GM19467 (cell line): ENCODE data around the gene NUP42.
A peak's percentile ranks its signal among the peaks of the same experiment; 100 is the strongest.
"Not testable (repeated sequence)": the region's sequence is repeated elsewhere in the genome, so short reads cannot be mapped to it uniquely, and the experiment has no call there.

ENCODE experiments used
- ATAC-seq: cut with Tn5 transposase; IDR thresholded peaks from one replicate; pipeline ENCODE4 v1.9.1; 2021; ENCODE audit warnings: mild to moderate bottlenecking, moderate library complexity; ENCODE audit not compliant: unreplicated experiment

NUP42 gene, protein sequence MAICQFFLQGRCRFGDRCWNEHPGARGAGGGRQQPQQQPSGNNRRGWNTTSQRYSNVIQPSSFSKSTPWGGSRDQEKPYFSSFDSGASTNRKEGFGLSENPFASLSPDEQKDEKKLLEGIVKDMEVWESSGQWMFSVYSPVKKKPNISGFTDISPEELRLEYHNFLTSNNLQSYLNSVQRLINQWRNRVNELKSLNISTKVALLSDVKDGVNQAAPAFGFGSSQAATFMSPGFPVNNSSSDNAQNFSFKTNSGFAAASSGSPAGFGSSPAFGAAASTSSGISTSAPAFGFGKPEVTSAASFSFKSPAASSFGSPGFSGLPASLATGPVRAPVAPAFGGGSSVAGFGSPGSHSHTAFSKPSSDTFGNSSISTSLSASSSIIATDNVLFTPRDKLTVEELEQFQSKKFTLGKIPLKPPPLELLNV

DNA sequence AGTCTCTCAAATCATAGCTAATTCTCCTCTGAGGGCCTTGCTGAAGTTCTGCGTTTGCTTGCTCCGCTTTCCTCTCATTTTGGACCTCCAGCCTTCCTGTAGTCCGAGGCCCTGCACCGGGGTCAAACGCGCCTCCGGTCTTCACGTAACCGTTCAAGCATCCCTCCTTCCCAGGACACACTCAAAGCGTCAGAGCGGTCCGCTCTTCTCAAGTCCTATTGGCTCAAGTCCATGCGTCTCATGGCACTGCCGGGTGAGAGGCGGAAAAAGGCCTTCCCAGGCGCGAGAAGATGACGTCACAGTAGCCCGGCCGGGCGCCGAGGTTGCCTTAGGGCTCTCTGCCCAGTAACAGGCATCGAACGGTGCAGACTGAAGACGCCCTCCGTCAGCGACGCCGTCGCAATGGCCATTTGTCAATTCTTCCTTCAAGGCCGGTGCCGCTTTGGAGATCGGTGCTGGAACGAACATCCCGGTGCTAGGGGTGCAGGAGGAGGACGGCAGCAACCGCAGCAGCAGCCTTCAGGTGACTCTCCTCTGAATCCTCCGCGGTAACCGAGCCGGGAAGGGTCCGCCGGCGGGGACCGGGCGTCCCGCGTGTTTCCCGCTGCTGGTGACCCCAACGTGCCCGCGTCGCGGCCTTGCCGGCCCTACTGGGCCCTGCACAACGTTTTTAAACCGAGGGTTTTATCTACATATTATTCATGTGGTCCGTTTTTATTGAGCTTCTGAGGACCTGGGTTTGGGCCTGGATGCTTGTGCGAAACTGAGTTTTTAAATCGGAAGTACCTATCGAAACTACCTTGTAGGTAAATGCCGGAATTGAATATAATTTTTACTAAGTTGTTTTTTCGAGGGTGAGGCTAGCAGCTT lies at the start of gene NUP42:
Gene NUP42 (plus strand): TSS at position 365 of the 870 bp plus-strand sequence. CDS start 38 bp downstream, at position 403.
- peak; percentile 97 for ATAC-seq

DNA sequence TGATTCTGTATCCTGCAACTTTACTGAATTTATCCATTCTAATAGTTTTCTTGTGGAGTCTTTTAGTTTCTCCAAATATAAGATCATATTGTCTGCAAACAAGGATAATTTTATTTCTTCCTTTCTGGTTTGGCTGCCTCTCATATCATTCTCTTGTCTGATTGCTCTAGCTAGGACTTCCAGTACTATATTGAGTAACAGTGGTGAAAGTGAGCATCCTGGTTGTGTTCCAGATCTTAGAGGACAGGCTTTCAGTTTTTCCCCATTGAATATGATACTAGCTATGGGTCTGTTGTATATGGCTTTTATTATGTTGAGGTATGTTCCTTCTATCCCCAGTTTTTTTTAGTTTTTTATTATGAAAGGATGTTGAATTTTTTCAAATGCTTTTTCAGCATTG lies 48.1 kb upstream of the NUP42 start:
- ATAC-seq: no peak

DNA sequence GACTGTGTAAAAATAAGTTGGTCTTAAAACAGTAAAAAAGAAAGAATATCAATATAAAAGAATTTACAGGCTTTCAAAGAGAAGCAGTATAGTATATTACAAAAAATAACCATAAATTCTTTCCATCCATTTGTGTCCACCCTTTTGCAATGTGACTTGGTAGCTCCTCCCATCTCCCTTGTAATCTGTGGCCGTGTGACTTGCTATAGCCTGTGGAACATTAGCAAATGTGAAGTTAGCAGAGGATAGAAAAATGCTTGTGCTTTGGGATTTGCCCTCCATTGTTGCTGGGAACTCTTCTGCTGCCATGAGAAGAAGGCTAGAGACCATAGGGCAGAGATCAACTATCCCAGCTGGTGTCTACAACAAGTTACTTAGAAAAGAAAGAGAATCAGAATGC lies 46.1 kb upstream of the NUP42 start:
- ATAC-seq: no peak

DNA sequence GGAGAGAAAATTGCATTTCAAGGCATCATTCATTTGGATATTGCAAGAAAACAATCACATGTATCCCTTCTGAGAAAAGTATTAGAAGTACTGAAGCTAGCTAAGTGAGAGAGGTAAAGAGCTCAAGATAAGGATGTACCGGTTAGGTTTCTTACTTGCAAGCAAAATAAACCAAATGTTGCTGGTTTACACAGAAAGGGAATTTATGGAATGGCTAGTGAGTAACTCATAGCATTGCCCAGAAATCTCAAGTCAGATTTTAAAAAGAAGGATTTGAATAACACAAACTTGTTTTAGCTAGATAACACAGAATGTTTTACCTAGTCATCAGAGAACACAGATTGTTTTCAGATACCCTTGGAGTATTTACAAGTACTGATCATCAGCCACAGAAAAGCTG lies 45.6 kb upstream of the NUP42 start:
- no peak for ATAC-seq

DNA sequence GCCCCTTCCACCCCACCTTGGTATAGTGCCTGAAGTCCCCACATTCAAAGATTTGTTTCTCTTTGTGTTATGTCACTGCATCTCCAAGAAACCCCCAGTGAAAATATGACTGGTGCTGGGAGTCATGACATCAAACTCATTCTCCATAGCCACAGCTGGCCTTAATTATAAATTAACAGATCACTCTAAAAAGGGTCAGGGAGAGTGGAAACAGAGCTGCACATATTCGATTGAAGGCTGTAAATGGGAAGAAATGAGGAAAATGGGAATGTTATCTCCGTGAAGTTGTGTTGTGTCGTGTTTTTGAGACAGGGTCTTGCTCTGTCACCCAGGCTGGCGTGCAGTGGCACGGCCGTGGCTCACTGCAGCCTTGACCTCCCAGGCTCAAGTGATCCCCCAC lies 24.2 kb upstream of the NUP42 start:
- no peak for ATAC-seq

DNA sequence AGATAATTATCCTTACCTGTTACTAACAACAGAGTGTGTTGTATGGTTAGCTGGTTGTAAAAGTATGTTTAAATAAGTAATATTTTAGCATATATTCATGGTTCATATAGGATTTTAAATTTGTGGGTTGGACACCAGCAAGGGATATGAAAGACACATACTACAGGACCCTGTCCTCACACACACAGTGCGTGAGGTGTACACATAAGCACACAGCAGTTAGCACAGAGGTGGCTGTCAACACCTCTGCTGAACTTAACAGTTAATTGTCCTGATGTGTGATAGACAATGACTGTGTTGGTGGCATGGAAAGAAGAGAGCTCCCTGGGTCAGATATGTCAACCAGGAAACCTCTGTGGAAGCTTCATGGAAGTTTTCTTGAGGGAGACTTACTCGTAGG lies 23.3 kb upstream of the NUP42 start:
- no peak for ATAC-seq

DNA sequence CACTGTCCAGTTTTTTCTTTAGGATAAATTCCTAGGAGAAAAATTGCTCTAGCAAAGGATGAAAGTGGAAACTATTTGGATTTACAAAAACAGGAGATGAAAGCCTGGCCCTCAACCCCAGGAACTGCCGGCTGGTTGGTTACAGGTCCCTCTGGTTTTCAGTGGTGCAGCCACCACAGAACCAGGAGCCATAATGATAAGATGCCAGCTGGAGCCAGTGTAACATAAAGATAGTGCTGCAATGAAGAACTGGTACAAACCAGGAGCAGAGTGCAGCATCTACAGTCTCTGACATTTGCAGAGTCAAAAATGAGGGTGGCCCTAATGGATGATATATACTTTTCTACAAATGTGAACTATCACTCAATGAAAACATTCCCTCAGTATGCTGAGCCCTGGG lies 20.4 kb upstream of the NUP42 start:
- ATAC-seq: no peak

DNA sequence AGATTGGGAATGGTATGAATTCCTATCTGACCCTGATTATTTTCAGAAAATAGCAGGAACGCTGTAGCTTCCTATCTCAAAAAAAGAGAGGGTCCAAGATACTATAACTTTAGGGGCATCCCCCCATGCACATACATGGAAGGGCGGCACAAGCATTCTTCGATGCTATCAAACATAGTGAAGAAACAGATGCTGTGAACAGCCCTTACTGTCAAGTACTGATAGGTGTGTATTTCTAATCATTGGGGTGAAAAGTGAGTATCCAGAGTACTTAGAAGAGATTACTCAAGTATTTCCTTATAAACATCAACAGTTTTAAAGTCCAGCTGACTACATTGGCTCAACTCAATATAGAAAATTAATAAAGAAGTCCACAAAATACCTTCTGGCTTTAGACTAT lies 17.0 kb upstream of the NUP42 start:
- ATAC-seq: no peak

DNA sequence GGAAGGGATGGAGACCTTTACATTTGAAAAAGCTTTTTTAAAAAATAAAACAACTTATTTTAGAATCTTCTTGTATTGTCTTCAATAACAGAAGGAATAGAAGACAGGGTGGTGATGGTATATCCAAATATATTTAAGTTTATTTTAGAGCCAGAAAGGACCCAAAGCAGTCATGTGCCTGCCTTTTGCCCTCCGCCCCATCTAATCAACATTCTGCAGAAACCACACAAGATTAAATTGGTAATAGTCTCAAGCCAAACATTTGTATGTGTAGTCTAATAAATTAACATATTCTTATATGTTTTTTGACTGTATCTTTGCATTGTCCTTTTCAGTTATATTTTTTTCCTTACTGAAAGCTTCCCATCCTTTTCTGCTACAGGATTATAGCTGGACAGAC lies 16.5 kb upstream of the NUP42 start:
- ATAC-seq: no peak

DNA sequence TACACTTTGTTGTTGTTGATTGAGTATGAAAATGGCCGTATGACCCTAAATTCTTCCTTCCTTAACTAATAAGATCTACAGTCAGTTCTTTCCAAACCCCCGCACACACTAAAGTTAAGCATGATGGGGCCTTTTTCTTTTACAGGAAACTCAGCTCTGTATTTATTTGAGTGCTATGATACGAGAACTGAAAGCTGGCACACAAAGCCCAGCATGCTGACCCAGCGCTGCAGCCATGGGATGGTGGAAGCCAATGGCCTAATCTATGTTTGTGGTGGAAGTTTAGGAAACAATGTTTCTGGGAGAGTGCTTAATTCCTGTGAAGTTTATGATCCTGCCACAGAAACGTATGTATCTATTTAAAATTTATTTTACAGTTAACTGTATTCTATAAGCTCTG lies 14.2 kb upstream of the NUP42 start:
- ATAC-seq: no peak

DNA sequence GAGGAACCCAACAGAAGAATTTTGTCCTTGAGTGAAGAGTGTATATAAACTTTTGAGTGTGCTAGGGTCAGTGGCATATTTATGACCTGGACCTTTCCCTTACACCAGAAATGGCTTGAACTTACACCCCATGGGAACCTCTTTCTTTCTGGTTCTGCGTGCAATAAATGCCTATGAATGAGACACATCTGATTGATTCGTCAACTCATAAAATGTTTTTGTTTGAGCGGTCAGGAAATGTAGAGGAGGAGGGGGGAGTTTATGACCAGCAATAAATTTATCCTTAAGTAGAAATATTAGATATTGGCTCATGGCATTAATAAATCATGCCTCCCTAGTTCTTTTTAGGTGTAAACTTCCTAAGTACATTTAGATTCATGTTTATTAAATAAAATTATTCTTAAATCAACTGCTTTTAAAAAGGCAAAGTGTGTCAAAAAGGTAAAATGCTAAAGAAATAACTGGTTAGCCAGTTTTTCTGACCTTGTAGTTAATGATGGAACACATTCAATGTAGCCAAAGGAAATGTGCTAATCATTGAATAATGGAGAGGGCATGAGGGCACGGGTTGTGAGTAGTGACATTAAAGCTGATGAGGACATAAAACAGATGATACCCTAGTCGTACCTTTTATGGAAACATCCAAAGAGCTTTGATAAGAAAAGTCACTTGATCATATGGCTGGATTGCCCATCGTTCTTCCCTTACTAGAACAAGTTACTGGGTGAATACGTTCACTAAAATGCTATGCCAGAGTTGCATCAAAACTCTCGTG lies 13.6 kb upstream of the NUP42 start:
- ATAC-seq: no peak

DNA sequence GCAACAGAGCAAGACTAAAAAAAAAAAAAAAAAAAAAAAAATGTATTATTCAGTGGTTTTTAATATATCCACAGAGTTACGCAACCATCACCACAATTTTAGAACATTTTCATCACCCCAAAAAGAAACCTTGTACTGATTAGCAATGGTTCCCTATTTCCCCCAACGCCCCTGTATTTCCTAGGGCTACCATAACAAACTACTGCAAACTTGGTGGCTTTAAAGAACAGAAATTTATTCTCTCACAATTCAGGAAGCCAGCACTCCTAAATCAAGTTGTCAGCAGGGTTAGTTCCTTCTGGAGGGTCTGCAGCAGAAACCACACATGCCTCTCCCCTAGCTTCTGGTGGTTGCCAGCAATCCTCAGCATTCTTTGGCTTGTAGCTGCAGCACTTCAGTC lies 5.9 kb upstream of the NUP42 start:
- ATAC-seq: no peak

DNA sequence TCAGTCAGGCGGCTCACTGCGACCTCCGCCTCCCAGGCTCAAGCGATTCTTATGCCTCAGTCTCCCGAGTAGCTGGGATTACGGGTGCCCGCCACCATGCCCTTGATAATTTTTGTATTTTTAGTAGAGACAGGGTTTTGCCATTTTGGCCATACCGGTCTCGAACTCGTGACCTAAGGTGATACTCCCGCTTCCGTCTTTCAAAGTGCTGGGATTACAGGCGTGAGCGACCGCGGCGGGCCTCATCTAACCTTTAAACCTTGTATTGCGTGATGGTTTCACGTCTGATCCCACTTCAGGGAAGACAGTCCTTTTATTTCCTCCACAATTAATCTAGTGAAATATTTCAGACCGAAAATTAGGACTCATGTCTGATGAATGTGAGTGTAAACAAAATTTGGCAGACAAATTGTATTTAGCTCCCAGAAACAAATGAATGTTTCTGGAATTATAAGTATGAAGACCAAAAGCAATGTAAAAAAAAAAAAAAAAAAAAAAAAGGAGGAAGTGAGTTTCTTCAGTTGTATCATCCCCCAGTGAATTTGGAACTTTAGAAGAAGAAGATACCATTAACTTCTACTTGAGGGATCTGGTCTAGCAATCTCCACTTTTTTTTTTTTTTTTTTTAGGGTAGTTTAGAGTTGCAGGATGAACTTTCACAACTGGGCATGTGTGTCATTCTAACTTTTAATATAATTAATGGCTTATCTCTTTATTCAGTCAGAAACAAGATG lies 1.6 kb downstream of the NUP42 start:
- ATAC-seq: no peak

DNA sequence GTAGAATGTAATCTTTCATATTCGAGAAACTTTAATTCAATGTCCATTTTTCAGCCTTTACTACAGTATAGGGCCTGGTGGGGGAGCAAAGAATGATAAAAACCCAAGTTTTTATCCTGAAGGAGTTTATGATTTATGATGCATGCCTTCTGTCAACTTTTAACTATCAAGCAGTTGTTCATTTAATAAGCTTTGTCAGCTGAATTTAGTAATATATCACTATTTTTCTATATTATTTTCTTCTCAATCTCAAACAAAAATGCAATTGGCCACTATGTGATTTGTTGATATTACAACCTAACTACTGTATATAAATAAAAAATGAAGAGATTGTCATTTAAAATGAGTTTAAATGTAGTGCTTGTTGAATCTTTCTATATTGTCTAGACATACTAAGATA lies 2.4 kb downstream of the NUP42 start:
- ATAC-seq: no peak

DNA sequence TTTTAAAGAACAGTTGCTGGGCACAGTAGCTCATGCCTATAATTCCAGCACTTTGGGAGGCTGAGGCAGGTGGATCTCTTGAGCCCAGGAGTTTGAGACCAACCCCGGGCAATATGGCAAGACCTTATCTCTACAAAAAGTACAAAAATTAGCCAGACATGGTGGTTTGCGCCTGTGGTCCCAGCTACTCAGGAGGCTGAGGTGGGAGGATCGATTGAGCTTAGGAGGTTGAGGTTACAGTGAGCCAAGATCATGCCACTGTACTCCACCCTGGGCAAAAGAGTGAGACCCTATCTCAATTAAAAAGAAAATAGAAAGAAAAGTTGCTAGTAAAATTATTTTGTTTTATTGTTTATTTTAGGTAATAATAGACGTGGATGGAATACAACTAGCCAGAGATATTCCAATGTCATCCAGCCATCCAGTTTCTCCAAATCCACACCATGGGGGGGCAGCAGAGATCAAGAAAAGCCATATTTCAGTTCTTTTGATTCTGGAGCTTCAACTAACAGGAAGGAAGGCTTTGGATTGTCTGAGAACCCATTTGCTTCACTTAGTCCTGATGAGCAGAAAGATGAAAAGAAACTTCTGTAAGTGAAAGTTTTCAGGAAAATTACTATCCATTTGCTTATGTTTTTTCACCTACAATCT lies 3.0 kb downstream of the NUP42 start:
- no peak for ATAC-seq

DNA sequence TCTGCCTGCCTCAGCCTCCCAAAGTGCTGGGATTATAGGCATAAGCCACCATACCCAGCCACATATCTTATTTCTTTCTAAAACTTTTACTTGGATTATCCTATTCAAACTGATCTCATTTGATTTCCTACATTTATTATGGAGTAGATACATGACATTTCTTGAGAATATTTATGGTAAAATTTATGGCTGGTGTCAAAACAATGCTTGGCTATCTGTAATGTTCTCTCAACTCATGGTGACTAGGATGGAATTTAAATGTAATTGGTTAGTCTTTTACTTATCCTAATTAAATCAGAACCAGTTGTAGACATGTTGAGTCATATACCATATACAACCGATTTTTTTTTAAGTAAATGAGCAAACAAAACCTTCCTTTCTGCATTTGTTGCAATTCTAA lies 4.1 kb downstream of the NUP42 start:
- ATAC-seq: no peak

DNA sequence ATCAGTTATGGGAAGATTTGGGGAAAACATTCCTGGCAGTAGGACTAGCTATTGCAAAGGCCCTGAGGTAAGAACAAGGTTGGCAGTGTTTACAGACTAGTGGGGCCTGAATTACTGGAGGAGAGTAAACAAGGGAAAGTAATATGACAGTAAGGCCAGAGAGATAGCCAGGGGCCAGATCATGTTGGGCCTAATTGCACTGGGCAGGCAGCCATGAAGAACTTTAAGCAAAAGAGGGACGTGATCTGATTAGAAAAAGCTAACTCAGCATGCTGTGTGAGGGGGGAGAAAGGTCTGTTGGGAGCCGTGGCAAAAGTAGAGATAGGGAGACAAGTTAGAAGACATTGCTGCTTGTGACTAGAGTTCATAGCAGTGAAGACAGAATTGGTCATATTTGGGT lies 9.2 kb downstream of the NUP42 start:
- no peak for ATAC-seq

DNA sequence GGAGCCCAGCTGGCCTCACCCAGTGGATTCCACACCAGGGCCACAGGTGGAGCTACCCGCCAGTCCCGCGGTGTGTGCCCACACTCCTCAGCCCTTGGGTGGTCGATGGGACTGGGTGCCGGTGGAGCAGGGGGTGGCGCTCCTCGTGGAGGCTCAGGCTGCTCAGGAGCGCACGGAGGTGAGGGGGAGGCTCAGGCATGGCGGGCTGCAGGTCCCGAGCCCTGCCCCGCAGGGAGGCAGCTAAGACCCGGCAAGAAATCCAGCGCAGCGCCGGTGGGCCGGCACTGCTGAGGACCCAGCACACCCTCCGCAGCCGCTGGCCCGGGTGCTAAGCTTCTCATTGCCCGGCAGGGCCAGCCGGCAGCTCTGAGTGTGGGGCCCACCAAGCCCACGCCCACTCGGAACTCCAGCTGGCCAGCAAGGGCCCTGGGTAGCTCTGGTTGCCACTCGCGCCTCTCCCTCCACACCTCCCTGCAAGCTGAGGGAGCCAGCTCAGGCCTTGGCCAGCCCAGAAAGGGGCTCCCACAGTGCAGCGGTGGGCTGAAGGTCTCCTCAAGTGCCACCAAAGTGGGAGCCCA lies 11.9 kb downstream of the NUP42 start:
- not testable (repeated sequence) for ATAC-seq

DNA sequence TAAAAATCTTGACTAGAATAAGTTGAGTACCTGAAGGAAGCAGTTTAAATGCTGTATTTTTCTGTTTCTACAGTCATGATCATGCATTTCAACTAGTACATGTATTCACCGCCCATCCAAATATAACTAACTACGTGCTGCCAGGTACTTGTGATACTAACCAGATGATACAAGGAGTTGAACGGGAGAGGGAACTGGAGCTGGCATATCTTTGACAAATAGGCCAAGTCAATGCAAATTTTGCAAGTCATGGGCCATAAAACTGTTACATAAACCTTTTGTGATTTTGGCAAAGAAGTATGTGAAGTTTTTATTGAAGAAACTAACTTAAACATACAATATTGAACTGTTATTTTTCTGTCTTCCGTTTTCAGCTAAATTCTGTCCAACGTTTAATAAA lies 14.5 kb downstream of the NUP42 start:
- ATAC-seq: no peak

DNA sequence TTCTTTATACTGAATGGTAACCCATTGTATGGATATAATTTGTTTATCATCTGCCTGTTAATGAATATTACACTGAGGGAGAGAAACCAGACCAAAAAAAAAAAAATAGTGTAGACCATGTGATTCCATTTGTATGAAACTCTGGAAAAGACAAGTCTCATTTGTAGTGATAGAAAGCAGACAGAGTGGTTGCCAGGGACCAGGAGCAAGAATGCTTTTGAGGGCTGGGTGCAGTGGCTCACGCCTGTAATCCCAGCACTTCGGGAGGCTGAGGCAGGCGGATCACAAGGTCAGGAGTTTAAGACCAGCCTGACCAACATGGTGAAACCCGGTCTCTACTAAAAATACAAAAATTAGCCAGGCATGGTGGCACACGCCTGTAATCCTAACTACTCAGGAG lies 15.9 kb downstream of the NUP42 start:
- not testable (repeated sequence) for ATAC-seq
